Measurements from ENCODE around the gene DHRS2. TPM values are rescaled to one million over a fixed set of nuclear protein-coding genes. Genes with fewer than 3 reads are reported as not detected.

Gene DHRS2
- total and polyA plus RNA-seq, 2 of the 4 experiments (the other 2 are of a cell fraction): 0.12 to 0.18 TPM

DNA sequence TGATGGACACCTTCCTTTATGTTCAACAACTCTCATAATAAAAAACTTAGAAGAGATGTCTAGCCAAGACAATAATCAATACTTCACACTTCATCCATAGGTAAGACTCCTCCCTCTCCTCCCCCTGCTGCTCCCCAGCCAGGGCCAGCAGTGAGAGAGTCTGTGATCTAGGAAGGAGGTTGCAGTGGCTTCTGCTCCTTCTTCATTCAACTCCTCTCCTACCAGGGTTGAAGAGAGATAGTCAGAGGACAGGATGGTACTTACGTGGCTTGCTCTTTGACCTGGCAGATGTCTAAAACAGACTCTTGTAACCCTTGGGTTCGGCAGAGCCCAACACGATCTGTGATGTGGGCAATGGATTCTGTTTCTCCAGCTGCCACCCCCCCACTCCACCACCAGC is 31.0 kb downstream of the DHRS2 start:
- H2AFZ ChIP-seq (replicated peaks; ENCODE audit: low read length, poor library complexity): no peak overlapping the region
- H3K79me1 ChIP-seq (ENCODE audit: low read depth in 1 of 2, low read length in 2 of 2): no peaks in the 10 kb centered on the region
- WGBS, 2 experiments (ENCODE audit: extremely low coverage in 2 of 2, insufficient read length in 1 of 2): no CpG with 5 or more reads among the region's 3 CpGs
- dilution Hi-C loops (cut with HindIII; ENCODE audit: low sequenced_read_pairs, unreplicated experiment): no loop called here
- H2BK15ac ChIP-seq (ENCODE audit: low read depth, low read length): no peak overlapping the region
- no peaks in the 10 kb centered on the region for H4K20me1 ChIP-seq (ENCODE audit: insufficient read depth, low read length)
- H3K27me3 ChIP-seq (ENCODE audit: control insufficient read depth, insufficient read depth, low read length): no peaks in the 10 kb centered on the region; the same call in 1 of the 2 replicates
- H2AK5ac ChIP-seq (ENCODE audit: low read depth, low read length): no peak overlapping the region
- no peak overlapping the region for H3K4me2 ChIP-seq (ENCODE audit: low read depth, low read length)
- H2BK5ac ChIP-seq (ENCODE audit: low read depth, low read length, poor library complexity, severe bottlenecking): no peak overlapping the region
- no peaks in the 10 kb centered on the region for H3K4me1 ChIP-seq (ENCODE audit: control insufficient read depth, insufficient read depth, low read length)
- no peak overlapping the region for H3K4ac ChIP-seq (ENCODE audit: low read depth, low read length)
- intact Hi-C loops (cut with micrococcal nuclease): no loop called here
- H4K8ac ChIP-seq (ENCODE audit: low read depth in 2 of 2, low read length in 2 of 2): no peak overlapping the region
- H2BK120ac ChIP-seq (ENCODE audit: low read depth, low read length): no peak overlapping the region
- ATAC-seq (ENCODE audit: low read depth): no peak
- H3K36me3 ChIP-seq (ENCODE audit: control insufficient read depth, insufficient read depth, low read length): no peaks in the 10 kb centered on the region
- H4K5ac ChIP-seq (ENCODE audit: low read depth, low read length): no peak overlapping the region
- H3K9me3 ChIP-seq (ENCODE audit: control insufficient read depth, insufficient read depth, low read length): no peaks in the 10 kb centered on the region
- H4K91ac ChIP-seq (ENCODE audit: insufficient read depth, low read depth, low read length): no peak overlapping the region
- POLR2A ChIA-PET (ENCODE audit: unreplicated experiment): no interaction called here
- H3K4me3 ChIP-seq (ENCODE audit: insufficient read depth, low read depth, low read length): no peak overlapping the region
- H2BK20ac ChIP-seq (ENCODE audit: low read depth, low read length): no peak overlapping the region
- H3K9ac ChIP-seq (ENCODE audit: low read depth, low read length): no peak overlapping the region
- no TSS peak for BruUV-seq (replicated peaks)
- DNase-seq: no peak
- CTCF ChIA-PET: interaction anchor here (0.7 to 1.6 kb wide), 2 partner anchors 17 to 243 kb away, joined by 4 to 5 read pairs; no protein-coding TSS in a partner anchor
- TF ChIP-seq MXI1 (IDR thresholded peaks at IDR 0.05; ENCODE audit: borderline replicate concordance, low read depth, low read length) (no peak), POLR2A (IDR thresholded peaks at IDR 0.05; ENCODE audit: low read depth, low read length) (no peak), CTCF (conservative IDR thresholded peaks at IDR 0.05; ENCODE audit: low read depth, low read length) (no peak), SMC3 (IDR thresholded peaks at IDR 0.05; ENCODE audit: low read depth, low read length) (no peak), FOS (IDR thresholded peaks at IDR 0.05; ENCODE audit: low read depth, low read length) (no peak), RFX5 (IDR thresholded peaks at IDR 0.05; ENCODE audit: low read depth, low read length) (no peak), RCOR1 (IDR thresholded peaks at IDR 0.05; ENCODE audit: insufficient replicate concordance, low read length) (no peak), MAFK (IDR thresholded peaks at IDR 0.05; ENCODE audit: low read depth, low read length) (no peak), CHD1 (IDR thresholded peaks at IDR 0.05; ENCODE audit: low read depth, low read length) (no peak)
- TF ChIP-seq, protein P1, sequence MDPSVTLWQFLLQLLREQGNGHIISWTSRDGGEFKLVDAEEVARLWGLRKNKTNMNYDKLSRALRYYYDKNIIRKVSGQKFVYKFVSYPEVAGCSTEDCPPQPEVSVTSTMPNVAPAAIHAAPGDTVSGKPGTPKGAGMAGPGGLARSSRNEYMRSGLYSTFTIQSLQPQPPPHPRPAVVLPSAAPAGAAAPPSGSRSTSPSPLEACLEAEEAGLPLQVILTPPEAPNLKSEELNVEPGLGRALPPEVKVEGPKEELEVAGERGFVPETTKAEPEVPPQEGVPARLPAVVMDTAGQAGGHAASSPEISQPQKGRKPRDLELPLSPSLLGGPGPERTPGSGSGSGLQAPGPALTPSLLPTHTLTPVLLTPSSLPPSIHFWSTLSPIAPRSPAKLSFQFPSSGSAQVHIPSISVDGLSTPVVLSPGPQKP (IDR thresholded peaks at IDR 0.05; ENCODE audit: borderline replicate concordance, low read depth, low read length): no peak
- TF ChIP-seq, protein P2, sequence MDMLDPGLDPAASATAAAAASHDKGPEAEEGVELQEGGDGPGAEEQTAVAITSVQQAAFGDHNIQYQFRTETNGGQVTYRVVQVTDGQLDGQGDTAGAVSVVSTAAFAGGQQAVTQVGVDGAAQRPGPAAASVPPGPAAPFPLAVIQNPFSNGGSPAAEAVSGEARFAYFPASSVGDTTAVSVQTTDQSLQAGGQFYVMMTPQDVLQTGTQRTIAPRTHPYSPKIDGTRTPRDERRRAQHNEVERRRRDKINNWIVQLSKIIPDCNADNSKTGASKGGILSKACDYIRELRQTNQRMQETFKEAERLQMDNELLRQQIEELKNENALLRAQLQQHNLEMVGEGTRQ (IDR thresholded peaks at IDR 0.05; ENCODE audit: low read depth, low read length): no peak
- no peak overlapping the region for H3K14ac ChIP-seq (replicated peaks; ENCODE audit: low read depth, low read length)
- no peak overlapping the region for H3K23ac ChIP-seq (ENCODE audit: low read depth, low read length)
- in situ Hi-C loops (cut with MboI; ENCODE audit: low sequenced_read_pairs): no loop called here
- no peaks in the 10 kb centered on the region for H3K9me1 ChIP-seq (ENCODE audit: insufficient read depth, low read length)
- no peak overlapping the region for H2AK9ac ChIP-seq (replicated peaks; ENCODE audit: low read depth, low read length, poor library complexity)
- no peak overlapping the region for H3K56ac ChIP-seq (ENCODE audit: extremely low read depth, insufficient read depth, low read length)
- H3K27ac ChIP-seq (ENCODE audit: insufficient read depth, low read length): no peak overlapping the region
- no peak overlapping the region for H3K18ac ChIP-seq (ENCODE audit: low read depth, low read length)
